Neural crest cell (in vitro differentiated cells): ENCODE data around the gene GRIFIN. TPM values are rescaled to one million over a fixed set of nuclear protein-coding genes. Genes with fewer than 3 reads are reported as not detected.
A peak's percentile ranks its signal among the peaks of the same experiment; 100 is the strongest.

Experiments used
- DNase-seq: peaks from one replicate; pipeline ENCODE4 v3.0.0; 2021; ENCODE audit warnings: low read depth, mixed read lengths, low spot score
- H3K27ac Mint-ChIP-seq: one replicate; pipeline ENCODE4 v1.8.0; 2021; ENCODE audit warnings: mild to moderate bottlenecking, mixed read lengths; ENCODE audit not compliant: unreplicated experiment
- H3K27me3 Mint-ChIP-seq: 2 replicates; pipeline ENCODE4 v1.8.0; 2021; ENCODE audit warnings: low read depth, mild to moderate bottlenecking, mixed read lengths
- H3K36me3 Mint-ChIP-seq: 2 replicates; pipeline ENCODE4 v1.8.0; 2021; ENCODE audit warnings: low read depth, mild to moderate bottlenecking, mixed read lengths
- H3K4me1 Mint-ChIP-seq: 2 replicates; pipeline ENCODE4 v1.8.0; 2021; ENCODE audit warnings: mixed read lengths
- H3K4me3 Mint-ChIP-seq: one replicate; pipeline ENCODE4 v1.8.0; 2021; ENCODE audit warnings: mild to moderate bottlenecking, mixed read lengths
- H3K9me3 Mint-ChIP-seq: 2 replicates; pipeline ENCODE4 v1.8.0; 2021; ENCODE audit warnings: mixed read lengths
- CTCF ChIP-seq: fragments of 200-600 bp; sonication (generic); conservative IDR thresholded peaks from 2 replicates; pipeline ENCODE4 v1.5.0; 2021; ENCODE audit warnings: antibody characterized with exemption, mild to moderate bottlenecking
- total RNA-seq: library from RNA; stranded (reverse); gene quantifications from 2 replicates; pipeline ENCODE4 v1.2.1, GENCODE V29; 2021

Gene GRIFIN
- total RNA-seq, 1 donor from 2014 or later, result not detected

DNA sequence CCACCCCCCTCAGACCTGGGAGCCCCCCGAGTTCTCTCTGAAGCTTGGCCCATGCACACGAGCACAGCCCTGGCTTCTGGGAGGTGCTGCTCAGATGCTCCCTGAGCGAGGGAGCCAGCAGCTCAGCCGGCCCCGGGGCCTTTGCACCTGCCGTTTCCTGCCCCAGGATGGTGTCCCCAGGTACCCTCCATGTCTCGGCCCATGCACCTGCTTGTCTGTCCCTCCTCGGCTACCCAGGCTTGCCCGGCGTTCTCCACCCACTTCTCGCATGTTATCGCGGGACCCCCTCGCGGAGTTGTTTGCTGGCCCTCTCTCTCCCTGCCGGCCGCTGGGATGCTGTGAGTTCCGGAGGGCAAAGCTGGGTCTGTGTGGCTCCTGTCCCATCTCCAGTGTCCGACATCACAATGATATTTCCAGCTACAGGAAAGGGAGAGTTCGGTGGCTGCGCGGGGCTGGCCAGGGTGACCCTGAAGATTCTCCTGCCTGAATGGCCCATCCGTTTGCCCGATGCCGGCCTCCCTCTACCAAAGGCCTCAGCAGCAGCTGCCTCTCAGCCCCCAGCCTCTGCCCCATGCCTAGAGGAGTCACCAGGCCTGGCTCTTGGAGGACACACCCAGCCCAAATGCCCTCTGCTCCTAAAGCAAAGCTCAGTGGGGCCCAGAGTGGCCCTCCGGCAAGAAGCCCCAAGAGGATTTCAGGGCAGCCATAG is 31.2 kb upstream of the GRIFIN start:
- Mint-ChIP-seq H3K4me3 (no peak overlapping the region), H3K27ac (no peak overlapping the region), H3K27me3 (no peaks in the 10 kb centered on the region), H3K36me3 (no peaks in the 10 kb centered on the region), H3K9me3 (no peaks in the 10 kb centered on the region), H3K4me1 (peaks cover 10% of the 10 kb centered on the region)
- TF ChIP-seq CTCF, result no peak
- no peak for DNase-seq

GRCh38 chr7:2505401-2505800 is 29.2 kb upstream of the GRIFIN start:
- Mint-ChIP-seq H3K4me3 (no peak overlapping the region), H3K27me3 (no peaks in the 10 kb centered on the region), H3K36me3 (no peaks in the 10 kb centered on the region), H3K27ac (no peak overlapping the region), H3K4me1 (peaks cover 19% of the 10 kb centered on the region), H3K9me3 (no peaks in the 10 kb centered on the region)
- no peak for DNase-seq
- no peak for TF ChIP-seq CTCF

- Mint-ChIP-seq H3K9me3 (no peaks in the 10 kb centered on the region), H3K27me3 (no peaks in the 10 kb centered on the region), H3K4me1 (peaks cover 22% of the 10 kb centered on the region), H3K36me3 (no peaks in the 10 kb centered on the region), H3K27ac (no peak overlapping the region), H3K4me3 (no peak overlapping the region)
- TF ChIP-seq CTCF, result no peak
- DNase-seq, result no peak
Observed at GRCh38 chr7:2504889-2505375, 28.7 kb upstream of the GRIFIN start.

DNA sequence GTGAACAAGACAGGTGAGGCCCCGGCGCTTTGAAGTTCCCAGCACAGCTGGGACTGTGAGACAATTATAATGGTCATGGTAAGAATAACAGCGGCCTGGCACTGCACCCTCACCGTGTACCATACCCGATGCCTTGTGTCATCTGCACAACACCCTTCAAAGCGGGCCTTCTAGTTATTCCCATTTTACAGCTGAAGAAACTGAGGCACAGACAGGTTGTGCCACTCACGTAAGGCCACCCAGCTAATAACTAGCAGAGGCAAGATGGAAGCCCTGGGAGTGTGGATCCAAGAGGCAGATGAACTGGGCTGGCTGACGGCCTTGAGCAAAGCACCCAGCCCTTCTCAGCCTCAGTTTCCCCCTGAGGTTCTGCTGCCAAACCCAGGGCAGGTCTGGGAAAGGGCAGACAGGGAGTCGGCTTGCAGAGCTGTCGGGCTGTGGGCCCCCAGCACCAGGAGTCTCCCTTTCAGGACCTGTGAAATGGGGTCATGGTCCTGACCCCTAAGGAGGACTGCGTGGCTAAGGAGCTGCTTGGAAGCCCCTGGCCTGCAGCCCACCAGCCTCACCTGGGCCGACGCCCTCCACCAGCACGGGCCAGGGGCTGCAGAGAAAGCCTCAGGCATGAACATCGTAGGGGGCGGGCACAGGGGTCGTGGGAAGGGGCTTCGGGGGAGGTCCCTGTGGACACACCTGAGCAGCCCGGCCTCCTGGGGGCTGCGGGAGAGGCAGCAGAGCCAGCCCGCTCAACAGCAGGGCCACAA is 28.1 kb upstream of the GRIFIN start:
- no peak for DNase-seq
- TF ChIP-seq CTCF, result no peak
- Mint-ChIP-seq H3K36me3 (no peaks in the 10 kb centered on the region), H3K27me3 (no peaks in the 10 kb centered on the region), H3K9me3 (no peaks in the 10 kb centered on the region), H3K4me3 (no peak overlapping the region), H3K27ac (peak overlapping the region; percentile 43), H3K4me1 (peaks cover 25% of the 10 kb centered on the region)

- no peak overlapping the region for H3K4me3 Mint-ChIP-seq
- no peak for DNase-seq
- H3K36me3 Mint-ChIP-seq, result no peaks in the 10 kb centered on the region
- H3K27ac Mint-ChIP-seq, result no peak overlapping the region
- no peaks in the 10 kb centered on the region for H3K27me3 Mint-ChIP-seq
- peaks cover 21% of the 10 kb centered on the region for H3K4me1 Mint-ChIP-seq
- TF ChIP-seq CTCF, result no peak
- no peaks in the 10 kb centered on the region for H3K9me3 Mint-ChIP-seq
Observed at GRCh38 chr7:2503056-2503941, 27.1 kb upstream of the GRIFIN start.
